Inflammatory macrophage treated with lipopolysaccharide for 4 hours (primary cell): Measurements from ENCODE around the gene SH3YL1.
A peak's percentile ranks its signal among the peaks of the same experiment; 100 is the strongest.

Source experiments
- DNase-seq: peaks from one replicate; pipeline ENCODE4 v3.0.0-alpha.2; 2020

The SH3YL1 gene

GRCh38 chr2:281381-281780 is 17.5 kb upstream of the SH3YL1 start:
- no peak for DNase-seq

GRCh38 chr2:280650-281110 is 16.8 kb upstream of the SH3YL1 start:
- no peak for DNase-seq

- no peak for DNase-seq
Observed at GRCh38 chr2:279956-280649, 16.3 kb upstream of the SH3YL1 start.

GRCh38 chr2:279366-279765 is 15.5 kb upstream of the SH3YL1 start:
- DNase-seq: no peak

GRCh38 chr2:278927-279320 is 15.1 kb upstream of the SH3YL1 start:
- no peak for DNase-seq

GRCh38 chr2:278312-278926 is 14.6 kb upstream of the SH3YL1 start:
- no peak for DNase-seq

- DNase-seq: peak; percentile 52
Observed at GRCh38 chr2:275466-275865, 11.6 kb upstream of the SH3YL1 start.

- no peak for DNase-seq
Observed at GRCh38 chr2:274503-274902, 10.7 kb upstream of the SH3YL1 start.

GRCh38 chr2:273333-273732 is 9.5 kb upstream of the SH3YL1 start:
- DNase-seq: no peak

GRCh38 chr2:271917-272316 is 8.1 kb upstream of the SH3YL1 start:
- DNase-seq: no peak

- DNase-seq: no peak
Observed at GRCh38 chr2:270861-271260, 7.0 kb upstream of the SH3YL1 start.

- DNase-seq: no peak
Observed at GRCh38 chr2:269356-270030, 5.7 kb upstream of the SH3YL1 start.

GRCh38 chr2:268323-268722 is 4.5 kb upstream of the SH3YL1 start:
- no peak for DNase-seq

- DNase-seq: peak; percentile 97
Observed at GRCh38 chr2:264493-265468, 949 bp upstream of the SH3YL1 start, which contains the start of gene ACP1. Gene ACP1, plus strand, starts transcription at chr2:264947. Its CDS starts 18 bp downstream, at chr2:264965.

- DNase-seq: no peak
Observed at GRCh38 chr2:263022-263738, 652 bp downstream of the SH3YL1 start.

GRCh38 chr2:262117-262516 is 1.7 kb downstream of the SH3YL1 start:
- DNase-seq: no peak

- no peak for DNase-seq
Observed at GRCh38 chr2:260507-261161, 3.2 kb downstream of the SH3YL1 start.

GRCh38 chr2:259789-260331 is 4.0 kb downstream of the SH3YL1 start:
- DNase-seq: no peak

GRCh38 chr2:258933-259332 is 4.9 kb downstream of the SH3YL1 start:
- no peak for DNase-seq

- no peak for DNase-seq
Observed at GRCh38 chr2:257842-258241, 6.0 kb downstream of the SH3YL1 start.

GRCh38 chr2:257429-257828 is 6.4 kb downstream of the SH3YL1 start:
- DNase-seq: no peak
